WI38 (cell line): ENCODE measurements around the gene ZNF273.
"Not testable (repeated sequence)": the region's sequence is repeated elsewhere in the genome, so short reads cannot be mapped to it uniquely, and the experiment has no call there.

Source experiments
- H3K4me3 ChIP-seq: 2 replicates; pipeline ENCODE4 v1.5.1; 2011; ENCODE audit warnings: low read depth, mild to moderate bottlenecking, control low read depth, low read length
- CTCF ChIP-seq: IDR thresholded peaks from 2 replicates; pipeline ENCODE4 v1.5.1; 2012; ENCODE audit warnings: low read depth, mild to moderate bottlenecking, control low read depth, low read length

Gene ZNF273

GRCh38 chr7:64887756-64888508 is 15.1 kb upstream of the ZNF273 start:
- peak; percentile 22; the same call in 1 of the 2 replicates for TF ChIP-seq CTCF
- no peak overlapping the region; the same call in 1 of the 2 replicates for H3K4me3 ChIP-seq

- no peak for TF ChIP-seq CTCF
- H3K4me3 ChIP-seq: peak overlapping the region; percentile 46
These were observed 14.5 kb upstream of the ZNF273 start for GRCh38 chr7:64888561-64888900.

- peak overlapping the region; percentile 46 for H3K4me3 ChIP-seq
- no peak for TF ChIP-seq CTCF
These were observed 14.0 kb upstream of the ZNF273 start for GRCh38 chr7:64888901-64889685.

GRCh38 chr7:64889686-64890162 is 13.3 kb upstream of the ZNF273 start:
- H3K4me3 ChIP-seq: peak overlapping the region; percentile 46; the same call in 1 of the 2 replicates
- TF ChIP-seq CTCF: no peak

GRCh38 chr7:64890273-64890672 is 12.8 kb upstream of the ZNF273 start:
- H3K4me3 ChIP-seq: not testable (repeated sequence)

- TF ChIP-seq CTCF: no peak
- no peak overlapping the region for H3K4me3 ChIP-seq
These were observed 12.2 kb upstream of the ZNF273 start for GRCh38 chr7:64890761-64891362.

- H3K4me3 ChIP-seq: not testable (repeated sequence)
These were observed 11.6 kb upstream of the ZNF273 start for GRCh38 chr7:64891363-64892081.
